Liver (tissue), 3 donors: ENCODE measurements around the gene ARID3A.

Experiments used
- ATF3 ChIP-seq: IDR thresholded peaks from 2 replicates; pipeline ENCODE4 v1.6.1; 2016; ENCODE audit warnings: antibody characterized with exemption
- FOXA1 ChIP-seq: IDR thresholded peaks from 2 replicates; pipeline ENCODE4 v1.6.1; 2016; ENCODE audit warnings: antibody characterized with exemption
- GABPA ChIP-seq, 2 donors: IDR thresholded peaks in 1 of 2; conservative IDR thresholded peaks in 1 of 2; 2 replicates each; pipeline ENCODE4 v1.6.1; 2016; ENCODE audit warnings: antibody characterized with exemption in 2 of 2, mild to moderate bottlenecking in 1 of 2, moderate library complexity in 1 of 2
- HNF4G ChIP-seq: IDR thresholded peaks from 2 replicates; pipeline ENCODE4 v1.6.1; 2016; ENCODE audit warnings: antibody characterized with exemption
- JUND ChIP-seq, 2 donors: IDR thresholded peaks; 2 replicates each; pipeline ENCODE4 v1.6.1; 2016; ENCODE audit warnings: antibody characterized with exemption in 2 of 2
- MAX ChIP-seq: IDR thresholded peaks from 2 replicates; pipeline ENCODE4 v1.6.1; 2016; ENCODE audit warnings: antibody characterized with exemption
- NR2F2 ChIP-seq: IDR thresholded peaks from 2 replicates; pipeline ENCODE4 v1.6.1; 2016; ENCODE audit warnings: antibody characterized with exemption
- RAD21 ChIP-seq, 2 donors: IDR thresholded peaks; 2 replicates each; pipeline ENCODE4 v1.6.1; 2016; ENCODE audit warnings: antibody characterized with exemption in 2 of 2, mild to moderate bottlenecking in 2 of 2
- SP1 ChIP-seq: IDR thresholded peaks from 2 replicates; pipeline ENCODE4 v1.6.1; 2018; ENCODE audit warnings: antibody characterized with exemption, mild to moderate bottlenecking
- TAF1 ChIP-seq: conservative IDR thresholded peaks from 2 replicates; pipeline ENCODE4 v1.6.1; 2016; ENCODE audit warnings: antibody characterized with exemption, mild to moderate bottlenecking
- YY1 ChIP-seq: IDR thresholded peaks from 2 replicates; pipeline ENCODE4 v1.6.1; 2016; ENCODE audit warnings: antibody characterized with exemption, mild to moderate bottlenecking
- ZBTB33 ChIP-seq: IDR thresholded peaks from 2 replicates; pipeline ENCODE4 v1.6.1; 2016; ENCODE audit warnings: antibody characterized with exemption
- TF ChIP-seq, protein P1 (sequence below): fragments of 150-350 bp; IDR thresholded peaks from 2 replicates; pipeline ENCODE4 v1.5.1; 2017; ENCODE audit warnings: improper control_type of control experiment, low read depth, low read length; ENCODE audit not compliant: missing input control
- TF ChIP-seq, protein P2 (sequence below): IDR thresholded peaks from 2 replicates; pipeline ENCODE4 v1.6.1; 2016; ENCODE audit warnings: antibody characterized with exemption, mild to moderate bottlenecking
- donor health status: healthy.
- donor health status: healthy.

DNA sequence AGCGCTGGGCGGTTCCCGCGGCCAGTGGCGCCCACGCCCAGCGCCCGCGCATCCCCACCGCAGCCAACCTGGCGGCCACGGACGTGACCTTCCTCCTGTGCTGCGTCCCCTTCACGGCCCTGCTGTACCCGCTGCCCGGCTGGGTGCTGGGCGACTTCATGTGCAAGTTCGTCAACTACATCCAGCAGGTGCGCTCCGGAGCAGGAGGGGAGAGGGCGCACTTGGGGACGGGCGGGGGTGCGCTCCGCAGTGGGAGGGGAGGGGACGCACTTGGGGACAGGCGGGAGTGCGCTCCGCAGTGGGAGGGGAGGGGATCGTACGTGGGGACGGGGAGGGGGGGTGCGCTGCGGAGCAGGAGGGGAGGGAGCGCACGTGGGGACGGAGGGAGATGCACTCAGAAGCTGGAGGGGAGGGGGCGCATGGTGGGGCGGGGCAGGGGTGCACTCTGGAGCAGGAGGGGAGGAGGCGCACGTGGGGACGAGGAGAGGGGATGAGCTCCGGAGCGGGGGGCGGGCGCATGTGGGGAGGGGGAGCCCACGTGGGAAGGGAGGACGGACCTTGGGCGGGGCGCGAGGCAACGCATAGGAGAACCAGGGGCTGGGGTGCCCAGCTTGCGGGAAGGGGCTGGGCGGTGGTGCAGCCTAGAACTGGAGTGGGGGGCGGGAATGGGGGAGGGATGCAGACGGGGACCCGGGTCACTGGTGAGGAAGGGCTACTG is 7.2 kb upstream of the ARID3A start:
- TF ChIP-seq YY1, result no peak
- TF ChIP-seq, protein P1, sequence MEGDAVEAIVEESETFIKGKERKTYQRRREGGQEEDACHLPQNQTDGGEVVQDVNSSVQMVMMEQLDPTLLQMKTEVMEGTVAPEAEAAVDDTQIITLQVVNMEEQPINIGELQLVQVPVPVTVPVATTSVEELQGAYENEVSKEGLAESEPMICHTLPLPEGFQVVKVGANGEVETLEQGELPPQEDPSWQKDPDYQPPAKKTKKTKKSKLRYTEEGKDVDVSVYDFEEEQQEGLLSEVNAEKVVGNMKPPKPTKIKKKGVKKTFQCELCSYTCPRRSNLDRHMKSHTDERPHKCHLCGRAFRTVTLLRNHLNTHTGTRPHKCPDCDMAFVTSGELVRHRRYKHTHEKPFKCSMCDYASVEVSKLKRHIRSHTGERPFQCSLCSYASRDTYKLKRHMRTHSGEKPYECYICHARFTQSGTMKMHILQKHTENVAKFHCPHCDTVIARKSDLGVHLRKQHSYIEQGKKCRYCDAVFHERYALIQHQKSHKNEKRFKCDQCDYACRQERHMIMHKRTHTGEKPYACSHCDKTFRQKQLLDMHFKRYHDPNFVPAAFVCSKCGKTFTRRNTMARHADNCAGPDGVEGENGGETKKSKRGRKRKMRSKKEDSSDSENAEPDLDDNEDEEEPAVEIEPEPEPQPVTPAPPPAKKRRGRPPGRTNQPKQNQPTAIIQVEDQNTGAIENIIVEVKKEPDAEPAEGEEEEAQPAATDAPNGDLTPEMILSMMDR, result no peak
- no peak for TF ChIP-seq ATF3
- no peak for TF ChIP-seq MAX
- TF ChIP-seq TAF1, result no peak
- TF ChIP-seq, protein P2, sequence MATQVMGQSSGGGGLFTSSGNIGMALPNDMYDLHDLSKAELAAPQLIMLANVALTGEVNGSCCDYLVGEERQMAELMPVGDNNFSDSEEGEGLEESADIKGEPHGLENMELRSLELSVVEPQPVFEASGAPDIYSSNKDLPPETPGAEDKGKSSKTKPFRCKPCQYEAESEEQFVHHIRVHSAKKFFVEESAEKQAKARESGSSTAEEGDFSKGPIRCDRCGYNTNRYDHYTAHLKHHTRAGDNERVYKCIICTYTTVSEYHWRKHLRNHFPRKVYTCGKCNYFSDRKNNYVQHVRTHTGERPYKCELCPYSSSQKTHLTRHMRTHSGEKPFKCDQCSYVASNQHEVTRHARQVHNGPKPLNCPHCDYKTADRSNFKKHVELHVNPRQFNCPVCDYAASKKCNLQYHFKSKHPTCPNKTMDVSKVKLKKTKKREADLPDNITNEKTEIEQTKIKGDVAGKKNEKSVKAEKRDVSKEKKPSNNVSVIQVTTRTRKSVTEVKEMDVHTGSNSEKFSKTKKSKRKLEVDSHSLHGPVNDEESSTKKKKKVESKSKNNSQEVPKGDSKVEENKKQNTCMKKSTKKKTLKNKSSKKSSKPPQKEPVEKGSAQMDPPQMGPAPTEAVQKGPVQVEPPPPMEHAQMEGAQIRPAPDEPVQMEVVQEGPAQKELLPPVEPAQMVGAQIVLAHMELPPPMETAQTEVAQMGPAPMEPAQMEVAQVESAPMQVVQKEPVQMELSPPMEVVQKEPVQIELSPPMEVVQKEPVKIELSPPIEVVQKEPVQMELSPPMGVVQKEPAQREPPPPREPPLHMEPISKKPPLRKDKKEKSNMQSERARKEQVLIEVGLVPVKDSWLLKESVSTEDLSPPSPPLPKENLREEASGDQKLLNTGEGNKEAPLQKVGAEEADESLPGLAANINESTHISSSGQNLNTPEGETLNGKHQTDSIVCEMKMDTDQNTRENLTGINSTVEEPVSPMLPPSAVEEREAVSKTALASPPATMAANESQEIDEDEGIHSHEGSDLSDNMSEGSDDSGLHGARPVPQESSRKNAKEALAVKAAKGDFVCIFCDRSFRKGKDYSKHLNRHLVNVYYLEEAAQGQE, result no peak
- TF ChIP-seq SP1, result no peak
- TF ChIP-seq JUND (IDR thresholded peaks at IDR 0.05), result no peak
- no peak for TF ChIP-seq FOXA1
- TF ChIP-seq NR2F2, result no peak
- no peak for TF ChIP-seq GABPA (IDR thresholded peaks at IDR 0.05 in 1 of 2, conservative IDR thresholded peaks at IDR 0.05 in 1 of 2)
- TF ChIP-seq RAD21 (IDR thresholded peaks at IDR 0.05), result no peak
- TF ChIP-seq ZBTB33, result no peak
- TF ChIP-seq HNF4G, result no peak
